Neural progenitor cell (in vitro differentiated cells): ENCODE results near the gene SGTA.

Experiments used
- CTCF ChIP-seq: fragments of 200-600 bp; sonication (generic); IDR thresholded peaks from 2 replicates; pipeline ENCODE4 v1.5.1; 2017; ENCODE audit warnings: antibody characterized with exemption, mild to moderate bottlenecking
- EZH2phosphoT487 ChIP-seq: fragments of 200-600 bp; sonication (generic); IDR thresholded peaks from 2 replicates; pipeline ENCODE4 v1.6.1; 2017; ENCODE audit warnings: antibody characterized with exemption

GRCh38 chr19:2795827-2796658 lies 13.0 kb upstream of the SGTA start:
- TF ChIP-seq CTCF: no peak
- TF ChIP-seq EZH2phosphoT487: no peak
